Mesodermal cell (in vitro differentiated cells): ENCODE results near the gene CLEC3A. TPM values are rescaled to one million over a fixed set of nuclear protein-coding genes. Genes with fewer than 3 reads are reported as not detected.
"Not testable (repeated sequence)": the region's sequence is repeated elsewhere in the genome, so short reads cannot be mapped to it uniquely, and the experiment has no call there.

Experiments
- H3K27ac ChIP-seq: 2 replicates; pipeline ENCODE4 v1.7.0; 2013; ENCODE audit warnings: mild to moderate bottlenecking, low read depth, low read length, moderate library complexity; ENCODE audit not compliant: severe bottlenecking
- H3K36me3 ChIP-seq: 2 replicates; pipeline ENCODE4 v1.7.1; 2013; ENCODE audit warnings: mild to moderate bottlenecking, low read length, moderate library complexity; ENCODE audit not compliant: control insufficient read depth, insufficient read depth
- H3K4me1 ChIP-seq: one replicate; pipeline ENCODE4 v1.7.1; 2013; ENCODE audit warnings: mild to moderate bottlenecking, low read length; ENCODE audit not compliant: insufficient read depth, control insufficient read depth, poor library complexity, severe bottlenecking
- H3K4me3 ChIP-seq: 2 replicates; pipeline ENCODE4 v1.7.0; 2013; ENCODE audit warnings: low read length, control low read depth, mild to moderate bottlenecking; ENCODE audit not compliant: insufficient read depth, poor library complexity, severe bottlenecking; ENCODE audit errors: extremely low read depth
- H3K9me3 ChIP-seq: 2 replicates; pipeline ENCODE4 v1.7.1; 2013; ENCODE audit warnings: mild to moderate bottlenecking, low read length, moderate library complexity; ENCODE audit not compliant: control insufficient read depth
- WGBS, 2 experiments: methylation state at CpG; one replicate each; pipeline ENCODE4 v1.1.5; 2013; ENCODE audit warnings: missing lambda C conversion rate in 2 of 2; ENCODE audit not compliant: insufficient coverage in 2 of 2; 5-methylcytosine and 5-hydroxymethylcytosine counted together
- polyA plus RNA-seq, 2 experiments: library from polyadenylated mRNA; stranded (reverse); fragments of 50-300 nt; gene quantifications; one replicate each; pipeline ENCODE4 v1.2.3, GENCODE V29; 2013

Gene CLEC3A
- polyA plus RNA-seq (2013, experiment 1 of 2), result not detected
- polyA plus RNA-seq (2013, experiment 2 of 2), result not detected

- WGBS, 2 experiments, result 31 to 50% methylated on average over 2 to 4 of the region's 5 CpGs
- no peaks in the 10 kb centered on the region for H3K4me1 ChIP-seq
- H3K4me3 ChIP-seq, result no peak within 1 kb of the TSS
- H3K36me3 ChIP-seq, result no peaks in the 10 kb centered on the region
- H3K27ac ChIP-seq, result no peak within 1 kb of the TSS
- no peaks in the 10 kb centered on the region for H3K9me3 ChIP-seq
These were observed at the start of gene CLEC3A for GRCh38 chr16:78022347-78023060. TSS of gene CLEC3A (plus strand) at chr16:78022548. CDS start at chr16:78022627, 79 bp downstream.

DNA sequence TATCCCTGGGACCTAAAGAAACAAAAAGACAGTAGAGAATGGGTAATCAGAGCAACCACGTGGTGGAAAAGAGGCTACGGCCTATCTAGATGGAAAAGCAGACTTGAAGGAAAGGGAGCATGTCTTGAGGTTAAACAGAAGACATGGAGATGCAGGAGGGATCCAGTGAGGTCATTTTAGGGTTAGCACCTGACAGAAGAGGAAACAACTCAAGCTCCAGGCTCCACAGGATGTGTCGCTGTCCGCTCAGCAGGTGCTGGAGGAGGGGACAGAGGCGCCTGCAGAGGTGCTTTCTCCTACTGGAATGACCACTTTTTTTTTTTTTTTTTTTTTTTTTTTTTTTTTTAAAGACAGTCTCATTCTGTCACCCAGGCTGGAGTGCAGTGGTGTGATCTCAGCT lies 47.5 kb upstream of the CLEC3A start:
- peaks cover 9% of the 10 kb centered on the region for H3K36me3 ChIP-seq
- H3K27ac ChIP-seq, result no peak overlapping the region
- WGBS, 2 experiments, result 77 to 85% methylated on average over 2 of the region's 5 CpGs
- H3K9me3 ChIP-seq, result no peaks in the 10 kb centered on the region
- H3K4me1 ChIP-seq, result peaks cover 6% of the 10 kb centered on the region
- H3K4me3 ChIP-seq, result no peak overlapping the region

DNA sequence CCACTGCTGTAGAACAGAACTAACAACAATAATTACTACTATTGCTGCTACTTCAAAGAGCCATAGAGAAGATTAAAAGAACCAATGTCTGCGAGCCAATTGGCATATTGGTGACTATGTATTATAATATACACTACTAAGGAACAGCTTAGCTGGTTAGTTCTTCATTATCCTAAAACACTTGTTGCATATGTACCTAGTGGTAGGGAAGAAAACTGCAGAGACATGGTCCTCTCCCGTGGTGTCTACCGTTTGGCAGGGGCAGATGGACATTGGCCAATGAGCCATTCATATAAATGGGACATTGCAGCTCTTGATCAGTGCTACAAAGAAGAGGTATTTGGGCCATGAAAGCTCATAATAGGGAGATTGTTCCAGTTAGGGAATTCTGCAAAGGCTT lies 46.4 kb upstream of the CLEC3A start:
- 83 to 100% methylated on average over 2 of the region's 3 CpGs for WGBS, 2 experiments
- Histone ChIP-seq H3K9me3 (no peaks in the 10 kb centered on the region), H3K36me3 (peaks cover 9% of the 10 kb centered on the region), H3K4me3 (no peak overlapping the region), H3K4me1 (peaks cover 4% of the 10 kb centered on the region), H3K27ac (no peak overlapping the region)

DNA sequence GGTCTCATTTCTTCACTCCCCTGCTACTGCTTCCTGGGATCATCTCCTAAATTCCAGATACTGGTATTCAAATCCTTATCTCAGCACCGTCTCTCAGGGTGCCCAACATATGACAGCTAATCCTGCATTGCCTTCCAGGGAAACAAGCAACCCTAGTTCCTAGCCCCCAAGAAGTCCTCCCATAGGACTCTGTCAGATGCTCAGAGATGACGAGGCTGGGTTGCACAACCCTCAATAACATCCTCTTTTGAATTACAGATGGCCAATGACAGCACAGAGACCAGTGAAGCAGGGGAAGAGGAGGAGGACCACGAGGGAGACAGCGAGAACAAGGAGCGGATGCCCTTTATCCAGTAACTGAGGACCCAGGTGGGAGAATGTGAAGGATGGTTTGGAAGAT lies 45.0 kb upstream of the CLEC3A start:
- Histone ChIP-seq H3K4me1 (no peaks in the 10 kb centered on the region), H3K9me3 (no peaks in the 10 kb centered on the region), H3K36me3 (peaks cover 9% of the 10 kb centered on the region), H3K27ac (no peak overlapping the region), H3K4me3 (no peak overlapping the region)
- WGBS, 2 experiments, result 78 to 83% methylated on average over 2 to 4 of the region's 5 CpGs

GRCh38 chr16:77985111-77985510 lies 37.2 kb upstream of the CLEC3A start:
- no peaks in the 10 kb centered on the region for H3K4me1 ChIP-seq
- WGBS, 2 experiments, result 100% methylated on average over 2 of the region's 3 CpGs; no CpG with 5 or more reads in 1 of the 2 experiments
- H3K27ac ChIP-seq, result no peak overlapping the region
- no peaks in the 10 kb centered on the region for H3K36me3 ChIP-seq
- H3K4me3 ChIP-seq, result no peak overlapping the region
- no peaks in the 10 kb centered on the region for H3K9me3 ChIP-seq

DNA sequence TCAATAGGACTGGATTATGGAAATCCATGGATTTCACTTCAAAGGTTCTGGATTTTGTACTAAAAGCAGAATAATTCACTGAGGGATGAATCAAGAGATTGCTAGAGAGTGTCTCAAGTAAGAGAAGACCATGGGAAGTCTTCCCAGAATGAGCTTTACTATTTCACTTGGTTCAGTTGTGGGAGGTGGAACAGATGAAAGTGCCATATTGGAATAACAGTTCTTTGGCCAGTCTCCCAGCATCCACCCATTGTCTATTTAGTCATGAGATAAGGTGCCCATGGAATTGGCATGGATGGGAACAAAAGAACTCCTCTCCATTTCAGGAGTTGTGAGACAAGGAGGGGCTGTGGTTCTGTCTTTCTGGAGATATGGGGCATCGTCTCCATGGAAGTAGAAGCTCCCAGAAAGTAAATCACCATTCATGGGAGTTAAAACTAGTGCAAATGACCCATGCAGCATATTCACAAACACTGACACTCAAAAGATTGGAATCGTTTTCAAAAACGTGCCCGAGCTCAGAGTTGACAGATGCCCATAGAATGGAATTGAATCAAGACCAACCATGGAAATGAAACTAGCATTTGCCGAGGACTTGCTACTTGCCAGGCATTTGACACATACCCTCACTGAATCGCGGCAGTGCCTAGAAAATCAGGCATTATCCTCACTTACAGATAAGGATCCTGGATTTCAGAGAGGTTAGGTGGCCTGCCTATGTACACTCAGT lies 36.2 kb upstream of the CLEC3A start:
- Histone ChIP-seq H3K9me3 (peaks cover 3% of the 10 kb centered on the region), H3K4me3 (no peak overlapping the region), H3K36me3 (no peaks in the 10 kb centered on the region), H3K27ac (no peak overlapping the region), H3K4me1 (no peaks in the 10 kb centered on the region)
- 92 to 99% methylated on average over 6 to 7 of the region's 7 CpGs for WGBS, 2 experiments

DNA sequence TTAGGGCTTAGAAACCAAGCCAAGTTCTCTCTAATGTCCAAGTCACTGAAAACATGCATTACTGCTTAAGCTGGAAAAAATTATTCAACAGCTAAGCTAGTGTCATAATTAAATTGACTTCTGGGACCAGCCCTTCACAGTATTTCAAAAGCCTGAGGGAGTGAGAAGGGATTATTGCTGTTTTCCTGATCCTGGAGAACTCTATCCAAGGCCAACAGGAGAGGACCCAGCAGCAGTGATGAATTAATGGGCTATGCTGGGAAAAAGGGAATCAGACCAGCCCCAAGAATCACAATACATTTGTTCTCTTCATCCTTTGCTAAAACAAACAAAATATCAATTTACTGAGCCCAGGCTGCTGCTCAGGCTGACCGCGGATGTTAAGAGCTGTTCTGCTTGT lies 34.5 kb upstream of the CLEC3A start:
- peaks cover 4% of the 10 kb centered on the region for H3K9me3 ChIP-seq
- no peaks in the 10 kb centered on the region for H3K36me3 ChIP-seq

DNA sequence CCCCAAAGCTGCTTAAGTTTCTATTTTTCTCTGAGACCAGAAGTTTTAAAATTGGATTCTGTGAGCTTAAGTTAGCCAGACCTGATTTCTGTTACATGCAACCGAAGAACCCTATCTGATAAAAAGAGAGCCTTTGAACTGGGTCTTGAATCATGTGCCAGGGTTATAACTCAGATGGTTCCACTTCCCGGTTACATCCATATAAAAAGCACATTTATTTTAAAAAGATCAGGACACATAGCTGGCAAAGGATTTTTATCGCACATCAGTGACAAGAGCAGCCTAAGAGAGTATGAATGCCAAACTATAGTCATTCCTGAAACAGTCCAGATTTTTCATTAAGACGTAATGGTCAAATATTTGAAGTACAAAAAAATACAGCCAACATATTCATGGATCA lies 32.5 kb upstream of the CLEC3A start:
- WGBS, 2 experiments, result 92 to 100% methylated on average over 2 of the region's 4 CpGs
- H3K4me3 ChIP-seq, result no peak overlapping the region
- H3K9me3 ChIP-seq, result peaks cover 6% of the 10 kb centered on the region
- H3K27ac ChIP-seq, result no peak overlapping the region
- H3K4me1 ChIP-seq, result peaks cover 20% of the 10 kb centered on the region
- no peaks in the 10 kb centered on the region for H3K36me3 ChIP-seq

More for the DNA sequence above, 34.5 kb upstream of the CLEC3A start:
- Histone ChIP-seq H3K4me1 (peaks cover 8% of the 10 kb centered on the region), H3K27ac (no peak overlapping the region), H3K4me3 (no peak overlapping the region)
- WGBS, 2 experiments, result no CpG with 5 or more reads among the region's 2 CpGs

DNA sequence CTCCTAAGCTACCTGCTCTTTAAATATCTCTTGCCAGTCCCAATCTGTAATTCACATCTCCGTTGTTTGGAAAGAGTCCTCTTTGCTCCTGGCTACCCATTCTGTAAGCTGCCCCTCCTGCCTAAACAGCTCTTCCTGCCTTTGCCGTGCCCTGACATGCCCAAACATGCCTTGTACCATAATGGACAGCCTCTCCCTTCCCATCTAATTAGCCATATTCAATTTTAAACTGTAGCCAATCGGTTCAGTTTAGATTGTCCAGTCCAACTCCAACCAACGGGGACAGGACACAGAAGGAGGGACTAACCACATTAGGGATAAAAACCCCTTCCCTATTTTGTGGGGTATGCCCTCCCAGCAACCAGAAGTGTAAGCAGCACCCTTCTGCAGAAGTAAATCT lies 30.6 kb upstream of the CLEC3A start:
- Histone ChIP-seq H3K9me3 (peaks cover 25% of the 10 kb centered on the region), H3K36me3 (no peaks in the 10 kb centered on the region), H3K4me1 (peaks cover 20% of the 10 kb centered on the region), H3K4me3 (no peak overlapping the region), H3K27ac (no peak overlapping the region)
- 53 to 67% methylated on average over 2 to 3 of the region's 4 CpGs for WGBS, 2 experiments

GRCh38 chr16:77992381-77992780 lies 30.0 kb upstream of the CLEC3A start:
- Histone ChIP-seq H3K9me3 (peaks cover 28% of the 10 kb centered on the region), H3K4me1 (peaks cover 20% of the 10 kb centered on the region)
- WGBS, 2 experiments, result 8 to 24% methylated on average over 1 to 2 of the region's 2 CpGs
- not testable (repeated sequence) for H3K27ac ChIP-seq, H3K4me3 ChIP-seq, H3K36me3 ChIP-seq
